GM12892 (cell line): Measurements from ENCODE around the gene LMX1A.

ENCODE experiments used
- DNase-seq: peaks from one replicate; pipeline ENCODE4 v3.0.0; 2011; ENCODE audit not compliant: insufficient read length
- FAIRE-seq: peaks from 2 replicates; lab custom pipeline; 2011; peaks lifted over from hg19 to GRCh38; lab: Jason Lieb, UNC
- POLR2A ChIP-seq: IDR thresholded peaks from 2 replicates; pipeline ENCODE4 v1.6.1; 2011; ENCODE audit warnings: low read depth, low read length, control low read depth
- POLR2AphosphoS5 ChIP-seq: IDR thresholded peaks from 2 replicates; pipeline ENCODE4 v1.6.1; 2011; ENCODE audit warnings: low read depth, low read length, control low read depth
- TAF1 ChIP-seq: IDR thresholded peaks from 2 replicates; pipeline ENCODE4 v1.6.1; 2011; ENCODE audit warnings: low read depth, mild to moderate bottlenecking, control low read depth, low read length, borderline replicate concordance

The LMX1A gene

GRCh38 chr1:165287781-165288180, 68.7 kb downstream of the LMX1A start:
- FAIRE-seq (no peak), DNase-seq (no peak)
- TF ChIP-seq TAF1 (no peak), POLR2AphosphoS5 (no peak)

- FAIRE-seq (no peak), DNase-seq (no peak)
- TF ChIP-seq POLR2AphosphoS5: no peak
- no peak for TF ChIP-seq TAF1
- TF ChIP-seq POLR2A: no peak
These were observed 69.2 kb downstream of the LMX1A start for GRCh38 chr1:165287329-165287728.

DNA sequence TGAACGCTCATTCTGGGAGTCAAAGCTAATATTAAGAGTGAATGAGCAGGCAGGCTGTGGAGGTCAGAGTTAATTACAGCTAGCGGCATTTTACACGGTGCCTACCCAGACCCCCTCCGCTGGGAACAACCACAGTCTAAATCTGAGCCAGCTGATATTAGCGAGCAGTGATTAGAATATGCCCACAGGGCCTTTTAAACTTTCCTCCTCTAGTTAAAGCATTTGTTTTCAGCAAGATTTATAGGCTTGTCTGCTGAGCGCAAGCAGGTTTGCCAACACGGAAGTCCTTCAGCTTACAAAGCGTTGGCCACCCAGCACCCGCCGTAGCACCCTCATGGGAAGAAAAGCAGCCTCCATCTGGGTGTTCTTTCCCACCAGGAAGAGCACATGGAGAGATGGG, 72.1 kb downstream of the LMX1A start:
- DNase-seq: no peak
- no peak for FAIRE-seq
- TF ChIP-seq TAF1 (no peak), POLR2A (no peak)

- FAIRE-seq (no peak), DNase-seq (no peak)
- no peak for TF ChIP-seq POLR2AphosphoS5
- TF ChIP-seq POLR2A: no peak
- no peak for TF ChIP-seq TAF1
These were observed 75.2 kb downstream of the LMX1A start for GRCh38 chr1:165281207-165281901.

DNA sequence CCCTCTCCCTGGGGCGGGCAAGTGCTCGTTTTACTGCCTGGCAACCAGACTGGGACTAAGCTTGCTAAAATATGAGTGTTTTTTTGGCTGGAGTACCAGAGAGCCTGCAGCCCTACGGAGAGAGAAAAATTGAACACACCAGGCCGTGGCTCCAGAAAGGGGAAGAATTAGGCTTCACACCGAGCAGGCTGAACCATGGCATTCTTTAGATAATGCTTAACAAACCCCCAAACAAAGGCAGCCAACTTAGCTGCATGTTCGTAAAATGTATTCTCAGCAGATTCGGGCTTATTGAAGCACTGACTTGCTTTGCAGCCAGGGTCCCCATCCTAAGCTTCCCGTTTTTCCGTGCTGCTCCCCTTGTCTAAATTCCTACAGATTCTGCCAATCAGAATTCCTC, 76.6 kb downstream of the LMX1A start:
- no peak for DNase-seq
- no peak for FAIRE-seq

DNA sequence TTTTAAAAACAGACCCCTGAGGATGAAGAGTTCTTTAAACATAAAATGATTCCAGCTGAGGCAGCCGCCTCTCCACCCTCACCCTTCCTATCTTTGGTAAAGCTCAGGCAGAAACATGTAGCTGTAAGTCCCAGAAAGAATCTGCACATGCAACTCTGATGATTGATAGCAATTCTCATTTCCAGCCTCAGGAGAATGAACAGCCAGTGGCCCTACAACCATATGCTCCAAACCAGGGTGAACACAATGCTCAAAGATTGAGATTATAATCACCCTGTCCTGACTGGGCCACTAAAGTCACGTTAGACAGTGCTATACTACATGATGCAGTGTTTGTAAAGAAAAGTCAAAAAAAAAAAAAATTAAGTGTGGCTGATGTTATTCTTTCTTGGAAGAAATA, 80.2 kb downstream of the LMX1A start:
- FAIRE-seq (no peak), DNase-seq (no peak)
- TF ChIP-seq TAF1 (no peak), POLR2A (no peak), POLR2AphosphoS5 (no peak)

More for the DNA sequence above, 76.6 kb downstream of the LMX1A start:
- TF ChIP-seq POLR2A (no peak), POLR2AphosphoS5 (no peak), TAF1 (no peak)

- no peak for TF ChIP-seq TAF1
- TF ChIP-seq POLR2A: no peak
- TF ChIP-seq POLR2AphosphoS5: no peak
- FAIRE-seq: no peak
These were observed 91.2 kb downstream of the LMX1A start for GRCh38 chr1:165265196-165265838.

GRCh38 chr1:165259706-165260428, 96.6 kb downstream of the LMX1A start:
- FAIRE-seq: no peak
- DNase-seq: no peak
- TF ChIP-seq POLR2A: no peak

More at GRCh38 chr1:165265196-165265838, 91.2 kb downstream of the LMX1A start:
- DNase-seq: no peak

GRCh38 chr1:165259236-165259635, 97.3 kb downstream of the LMX1A start:
- FAIRE-seq (no peak), DNase-seq (no peak)
- no peak for TF ChIP-seq POLR2A
- no peak for TF ChIP-seq TAF1
- no peak for TF ChIP-seq POLR2AphosphoS5

DNA sequence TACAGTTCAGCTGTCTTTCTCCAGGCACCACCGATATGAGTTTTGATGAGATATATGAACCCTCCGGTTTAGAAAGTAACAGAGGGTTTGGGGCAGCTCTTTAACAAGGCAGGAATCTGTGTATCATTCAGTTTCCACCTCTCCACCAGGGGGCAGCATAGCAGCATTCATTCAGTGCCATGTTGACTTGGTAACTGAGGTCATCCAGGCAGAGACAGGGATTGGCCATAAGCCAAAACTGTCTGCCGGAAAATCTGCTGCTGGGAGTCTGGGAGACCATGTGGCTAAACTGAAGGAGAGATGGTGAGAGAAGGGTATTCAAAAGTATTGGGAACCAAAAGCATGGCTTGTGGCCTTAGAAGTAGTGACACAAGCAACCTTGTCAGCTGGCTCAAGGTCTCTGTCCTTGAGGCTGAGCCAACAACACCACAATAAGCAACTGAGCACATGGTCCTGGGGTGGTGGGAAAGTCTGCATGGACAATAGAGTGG, 98.5 kb downstream of the LMX1A start:
- DNase-seq: peak; percentile 26
- peak; percentile 9 for FAIRE-seq

DNA sequence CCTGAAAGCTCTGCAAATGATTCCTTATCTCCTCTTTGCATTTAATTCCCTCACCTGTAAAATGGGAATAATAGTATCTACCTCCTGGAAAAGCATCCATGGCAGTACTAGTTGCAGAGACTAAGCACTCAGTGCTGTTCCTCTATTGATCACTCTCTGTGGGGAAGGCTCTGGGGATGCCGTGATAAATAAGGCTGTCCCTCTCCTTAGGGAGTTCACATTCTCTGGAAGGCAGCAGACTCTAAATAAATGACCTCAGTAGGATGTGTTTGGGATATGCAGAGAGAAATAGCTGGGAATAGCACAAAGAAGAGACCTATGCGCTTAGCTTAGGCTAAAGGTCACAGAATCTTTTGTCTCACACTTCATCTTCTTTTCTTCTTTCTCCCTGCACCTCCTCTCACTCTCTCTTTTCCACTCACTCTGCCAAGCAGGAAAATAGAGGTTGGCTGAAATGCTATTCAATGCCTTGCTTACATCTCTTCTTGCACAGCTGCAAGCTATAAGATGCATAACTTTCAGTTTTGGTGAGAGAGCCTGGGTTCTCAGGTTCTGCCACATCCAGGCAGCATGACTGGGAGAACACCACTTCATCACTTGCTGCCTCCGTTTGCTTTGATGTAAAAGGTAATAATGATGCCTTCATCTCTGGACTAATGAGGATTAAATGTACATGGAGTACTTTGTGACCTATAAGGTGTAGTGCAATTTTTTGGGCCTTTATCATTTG, 101.5 kb downstream of the LMX1A start:
- no peak for FAIRE-seq
- no peak for TF ChIP-seq POLR2AphosphoS5
- no peak for TF ChIP-seq TAF1
- no peak for DNase-seq

More for the DNA sequence above, 98.5 kb downstream of the LMX1A start:
- TF ChIP-seq POLR2AphosphoS5 (no peak), POLR2A (no peak), TAF1 (no peak)
